ENCODE measurements around the gene UNC5B. TPM values are rescaled to one million over a fixed set of nuclear protein-coding genes. Genes with fewer than 3 reads are reported as not detected.
"Not testable (repeated sequence)": the region's sequence is repeated elsewhere in the genome, so short reads cannot be mapped to it uniquely, and the experiment has no call there.

Gene UNC5B
- total RNA-seq, 1 donor from 2014 or later, result 0.63 TPM

GRCh38 chr10:71218046-71218650, 5.8 kb downstream of the UNC5B start:
- H3K4me3 ChIP-seq (ENCODE audit: low read depth, low read length), result peak overlapping the region; percentile 53
- TF ChIP-seq, protein P1, sequence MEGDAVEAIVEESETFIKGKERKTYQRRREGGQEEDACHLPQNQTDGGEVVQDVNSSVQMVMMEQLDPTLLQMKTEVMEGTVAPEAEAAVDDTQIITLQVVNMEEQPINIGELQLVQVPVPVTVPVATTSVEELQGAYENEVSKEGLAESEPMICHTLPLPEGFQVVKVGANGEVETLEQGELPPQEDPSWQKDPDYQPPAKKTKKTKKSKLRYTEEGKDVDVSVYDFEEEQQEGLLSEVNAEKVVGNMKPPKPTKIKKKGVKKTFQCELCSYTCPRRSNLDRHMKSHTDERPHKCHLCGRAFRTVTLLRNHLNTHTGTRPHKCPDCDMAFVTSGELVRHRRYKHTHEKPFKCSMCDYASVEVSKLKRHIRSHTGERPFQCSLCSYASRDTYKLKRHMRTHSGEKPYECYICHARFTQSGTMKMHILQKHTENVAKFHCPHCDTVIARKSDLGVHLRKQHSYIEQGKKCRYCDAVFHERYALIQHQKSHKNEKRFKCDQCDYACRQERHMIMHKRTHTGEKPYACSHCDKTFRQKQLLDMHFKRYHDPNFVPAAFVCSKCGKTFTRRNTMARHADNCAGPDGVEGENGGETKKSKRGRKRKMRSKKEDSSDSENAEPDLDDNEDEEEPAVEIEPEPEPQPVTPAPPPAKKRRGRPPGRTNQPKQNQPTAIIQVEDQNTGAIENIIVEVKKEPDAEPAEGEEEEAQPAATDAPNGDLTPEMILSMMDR (conservative IDR thresholded peaks at IDR 0.05; ENCODE audit: low read depth, low read length), result no peak
- no peak for DNase-seq (ENCODE audit: low read depth)

GRCh38 chr10:71218651-71219050, 6.3 kb downstream of the UNC5B start:
- no peak for DNase-seq (ENCODE audit: low read depth)
- H3K4me3 ChIP-seq (ENCODE audit: low read depth, low read length), result no peak overlapping the region
- TF ChIP-seq, protein P1 (conservative IDR thresholded peaks at IDR 0.05; ENCODE audit: low read depth, low read length), result no peak

DNA sequence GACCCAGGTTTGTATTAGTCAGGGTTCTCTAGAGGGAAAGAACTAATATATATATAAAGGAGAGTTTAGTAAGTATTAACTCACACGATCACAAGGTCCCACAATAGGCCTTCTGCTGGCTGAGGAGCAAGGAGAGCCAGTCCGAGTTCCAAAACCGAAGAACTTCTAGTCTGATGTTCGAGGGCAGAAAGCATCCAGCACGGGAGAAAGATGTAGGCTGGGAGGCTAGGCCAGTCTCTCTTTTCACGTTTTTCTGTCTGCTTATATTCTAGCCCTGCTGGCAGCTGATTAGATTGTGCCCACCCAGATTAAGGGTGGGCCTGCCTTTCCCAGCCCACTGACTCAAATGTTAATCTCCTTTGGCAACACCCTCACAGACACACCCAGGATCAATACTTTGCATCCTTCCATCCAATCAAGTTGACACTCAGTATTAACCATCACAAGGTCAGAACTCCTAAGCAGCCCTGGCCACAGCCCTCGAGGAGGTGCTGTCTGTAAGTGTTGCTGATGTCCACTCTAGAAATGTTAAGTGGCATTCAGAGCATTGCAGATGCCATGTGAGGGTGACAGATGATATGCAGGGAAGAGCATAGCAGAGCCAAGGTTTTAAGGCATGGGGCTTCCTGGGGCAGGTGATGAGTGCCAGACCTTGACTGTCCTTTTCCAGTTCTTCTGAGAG, 7.0 kb downstream of the UNC5B start:
- not testable (repeated sequence) for DNase-seq (ENCODE audit: low read depth)

DNA sequence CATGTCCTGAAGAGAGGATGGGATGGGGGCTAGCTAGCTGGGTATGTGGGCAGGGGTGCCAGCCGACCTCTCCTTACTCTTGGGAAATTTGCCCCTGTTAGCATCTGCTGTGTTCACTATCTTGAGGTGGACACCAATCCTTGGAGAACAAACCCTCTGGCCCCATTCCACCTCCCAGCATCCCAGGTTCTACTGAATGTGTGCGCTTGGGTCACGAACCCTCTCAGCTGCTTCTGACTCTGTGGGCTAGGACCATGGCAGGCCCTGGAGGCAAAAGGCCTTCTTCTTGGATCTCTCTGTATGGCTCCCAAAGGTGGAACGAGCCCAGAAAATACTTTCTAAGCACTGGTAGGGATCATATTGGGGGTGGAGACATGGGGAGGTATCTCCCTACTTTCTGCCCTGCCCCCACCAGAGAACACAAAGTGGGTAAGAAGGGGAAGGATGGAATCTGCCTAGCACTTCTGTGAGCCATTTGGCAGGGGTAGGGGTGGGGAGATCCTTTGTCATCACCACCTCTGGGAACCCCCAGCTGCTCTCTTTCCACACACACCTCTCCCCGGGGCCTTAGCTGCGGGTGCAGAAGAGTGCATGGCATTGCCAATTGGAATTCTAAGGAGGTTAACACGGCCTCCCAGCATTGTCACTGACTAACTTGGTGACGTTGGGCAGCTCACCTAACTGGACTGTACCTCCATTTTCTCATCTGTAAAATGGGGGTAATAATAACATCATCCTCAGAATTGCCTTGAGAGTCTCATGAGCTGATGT, 7.7 kb downstream of the UNC5B start:
- TF ChIP-seq, protein P1 (conservative IDR thresholded peaks at IDR 0.05; ENCODE audit: low read depth, low read length), result no peak
- no peak for DNase-seq (ENCODE audit: low read depth)
- H3K4me3 ChIP-seq (ENCODE audit: low read depth, low read length), result no peak overlapping the region

More for the DNA sequence above, 7.0 kb downstream of the UNC5B start:
- H3K4me3 ChIP-seq (ENCODE audit: low read depth, low read length), result not testable (repeated sequence)

DNA sequence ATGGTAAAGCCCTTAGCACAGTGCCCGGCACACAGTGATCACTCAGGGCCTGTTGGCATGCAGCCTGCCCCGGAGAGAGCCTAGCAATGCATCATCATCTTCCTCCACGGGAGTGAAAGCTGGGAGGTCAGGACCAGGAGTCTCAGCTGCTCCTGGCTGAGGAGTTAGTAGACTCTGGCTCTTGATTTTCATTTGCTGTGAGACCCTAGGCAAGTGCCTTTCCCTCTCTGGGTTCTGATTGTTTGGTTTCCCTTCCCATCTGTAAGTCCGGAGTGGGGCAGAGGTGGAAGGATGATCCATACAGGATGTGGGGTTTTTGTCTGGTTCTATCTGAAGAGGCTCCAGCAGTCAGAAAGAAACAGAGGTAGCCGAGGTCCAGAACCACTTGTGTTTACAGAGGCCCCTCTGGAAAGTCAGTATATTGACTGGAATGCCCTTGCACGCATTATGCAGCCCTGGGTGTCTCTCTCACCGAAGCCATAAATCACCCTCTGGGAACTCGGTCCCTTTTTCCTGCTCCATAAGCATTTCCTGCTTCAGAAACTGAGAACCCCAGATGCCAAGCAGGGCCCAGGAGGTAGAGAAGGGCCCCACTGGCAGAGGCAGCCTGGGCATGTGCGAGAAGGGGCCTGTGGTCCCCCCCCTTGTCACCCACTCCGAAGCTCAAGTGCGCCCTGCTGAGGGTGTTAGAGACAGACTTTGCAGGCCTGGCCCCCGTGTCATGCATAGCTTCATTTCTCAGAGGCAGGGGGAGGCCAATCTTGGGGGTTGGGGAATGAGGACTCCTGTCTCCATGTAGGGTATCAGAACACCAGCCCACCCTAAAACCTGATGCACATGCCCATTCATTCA, 8.5 kb downstream of the UNC5B start:
- TF ChIP-seq, protein P1 (conservative IDR thresholded peaks at IDR 0.05; ENCODE audit: low read depth, low read length), result no peak
- DNase-seq (ENCODE audit: low read depth), result no peak
- H3K4me3 ChIP-seq (ENCODE audit: low read depth, low read length), result no peak overlapping the region

DNA sequence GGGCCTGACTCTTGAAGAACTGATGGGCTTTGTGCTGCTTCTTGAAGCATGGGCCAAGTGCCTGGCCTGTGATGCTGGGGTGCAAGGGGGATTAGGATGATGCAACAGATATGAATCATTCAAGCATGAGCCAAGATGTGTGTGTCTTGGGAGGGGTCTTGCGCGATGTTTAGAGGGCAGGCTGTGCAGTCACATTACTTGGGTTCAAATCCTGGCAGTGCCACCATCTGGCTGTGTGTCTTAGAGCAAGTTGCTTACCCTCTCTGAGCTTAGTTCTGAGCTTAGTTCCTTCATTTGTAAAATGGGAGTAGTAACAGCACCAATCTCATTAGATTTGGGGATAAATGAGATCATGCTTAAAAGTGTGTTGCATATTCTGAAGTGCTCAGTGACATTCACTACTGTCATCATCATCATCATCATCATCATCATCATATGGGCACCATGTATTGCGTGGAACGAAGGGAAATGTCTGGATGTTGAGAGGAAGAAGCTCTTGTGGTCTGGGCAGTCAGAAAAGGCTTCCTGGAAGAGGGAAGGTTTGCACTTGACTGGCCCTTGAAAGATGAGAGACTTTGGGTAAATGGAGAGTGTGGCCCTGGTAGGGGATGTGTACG, 9.3 kb downstream of the UNC5B start:
- H3K4me3 ChIP-seq (ENCODE audit: low read depth, low read length), result no peak overlapping the region
- DNase-seq (ENCODE audit: low read depth), result no peak
- TF ChIP-seq, protein P1 (conservative IDR thresholded peaks at IDR 0.05; ENCODE audit: low read depth, low read length), result no peak

All from epithelial cell of proximal tubule (primary cell).